ENCODE measurements around the gene AKR7A2.

AKR7A2 gene

DNA sequence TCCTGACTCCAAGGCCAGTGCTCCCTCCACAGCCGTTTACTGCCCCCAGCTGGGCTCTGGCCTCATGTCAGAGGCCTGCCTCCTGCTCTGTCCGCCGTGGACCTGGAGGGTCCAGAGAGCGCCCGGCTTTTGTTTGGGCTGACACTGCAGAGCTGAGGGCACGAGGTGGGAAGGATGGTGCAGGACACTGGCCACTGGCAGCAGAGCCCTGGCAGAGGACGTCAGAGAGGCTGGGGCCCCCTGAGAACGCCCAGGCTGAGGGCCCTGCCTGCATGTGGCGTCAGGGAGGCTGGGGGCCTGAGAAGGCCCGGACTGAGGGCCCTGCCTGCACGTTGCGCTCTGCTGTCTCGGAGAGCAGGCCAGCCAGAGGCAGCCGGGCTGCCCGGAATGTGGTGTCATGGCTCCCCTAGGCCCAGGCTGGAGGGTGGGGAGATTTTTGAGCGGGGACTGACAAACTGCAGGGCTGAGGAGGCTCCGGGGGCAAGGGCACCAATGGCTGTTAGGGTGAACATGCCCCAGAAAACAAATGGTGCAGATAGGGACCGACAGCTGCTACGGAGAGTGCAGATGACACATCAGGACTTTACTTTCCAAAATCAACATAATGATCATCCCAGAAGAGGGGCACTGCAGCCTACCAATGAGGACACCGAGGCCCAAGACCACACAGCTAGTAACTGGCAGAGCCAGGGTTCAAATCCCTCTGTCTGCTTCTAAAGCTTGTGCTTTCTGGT lies 31.8 kb upstream of the AKR7A2 start:
- DNase-seq (ENCODE audit: low spot score) = no peak

GRCh38 chr1:19342894-19343616 lies 31.1 kb upstream of the AKR7A2 start:
- DNase-seq (ENCODE audit: low spot score) = no peak

DNA sequence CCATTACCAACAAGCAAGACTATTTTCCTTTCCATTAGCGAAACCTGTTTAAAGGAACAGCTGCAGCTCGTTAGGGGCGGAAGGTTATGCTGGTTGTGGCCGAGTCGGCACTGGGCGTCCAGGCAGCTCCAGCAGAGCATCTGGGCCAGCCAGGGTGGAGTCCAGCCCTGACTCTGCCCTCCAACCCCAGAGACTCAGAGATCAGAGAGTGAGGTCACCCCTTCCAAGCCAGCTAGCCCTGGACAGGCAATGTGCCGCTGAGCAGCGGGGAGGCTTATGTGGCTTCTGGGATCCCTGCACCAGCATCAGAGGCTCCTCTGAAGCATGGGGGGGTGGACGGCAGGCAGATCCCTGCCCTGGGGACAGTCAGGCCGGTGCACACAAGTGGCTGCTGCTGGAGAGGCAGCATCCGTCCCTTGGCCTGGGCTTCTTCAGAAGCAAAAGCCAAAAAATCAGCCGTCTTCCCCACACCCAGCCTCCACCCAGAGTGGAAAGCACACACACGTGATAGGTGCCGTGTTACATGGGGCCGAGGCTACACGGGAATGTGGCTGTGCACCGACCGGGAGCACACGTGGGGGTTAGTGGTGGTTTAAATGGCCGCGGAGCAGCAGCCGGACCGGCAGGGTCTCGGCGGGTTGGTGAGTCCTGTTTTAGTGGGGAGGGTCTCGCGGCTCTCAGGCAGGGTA lies 30.3 kb upstream of the AKR7A2 start:
- DNase-seq (ENCODE audit: low spot score) = no peak

GRCh38 chr1:19341201-19342061 lies 29.5 kb upstream of the AKR7A2 start:
- DNase-seq (ENCODE audit: low spot score) = peak; percentile 35

- no peak for DNase-seq (ENCODE audit: low spot score)
These were observed 28.5 kb upstream of the AKR7A2 start for GRCh38 chr1:19340387-19340937.

GRCh38 chr1:19339214-19339861 lies 27.4 kb upstream of the AKR7A2 start:
- no peak for DNase-seq (ENCODE audit: low spot score)

DNA sequence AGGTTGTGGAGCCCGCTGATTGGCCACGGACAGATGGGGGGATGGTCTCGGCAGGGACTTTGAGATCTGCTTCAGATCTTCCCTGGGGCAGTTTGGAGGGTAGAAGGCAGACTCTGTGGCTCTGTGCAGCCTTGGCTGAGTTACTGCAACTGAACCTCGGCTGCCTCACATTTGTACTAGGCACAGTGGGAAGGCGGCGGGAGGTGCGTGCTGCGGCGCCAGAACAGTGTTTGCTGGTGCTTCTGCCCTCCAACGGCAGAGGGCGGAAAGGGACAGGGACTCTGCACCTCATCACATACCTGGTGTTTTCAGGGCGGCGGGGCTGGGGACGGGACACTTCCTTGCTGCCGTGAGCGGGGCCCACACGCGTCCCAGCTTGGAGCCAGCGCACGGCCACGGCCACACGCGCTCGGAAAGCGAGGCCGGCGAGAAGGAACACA lies 26.4 kb upstream of the AKR7A2 start:
- DNase-seq (ENCODE audit: low spot score) = no peak

DNA sequence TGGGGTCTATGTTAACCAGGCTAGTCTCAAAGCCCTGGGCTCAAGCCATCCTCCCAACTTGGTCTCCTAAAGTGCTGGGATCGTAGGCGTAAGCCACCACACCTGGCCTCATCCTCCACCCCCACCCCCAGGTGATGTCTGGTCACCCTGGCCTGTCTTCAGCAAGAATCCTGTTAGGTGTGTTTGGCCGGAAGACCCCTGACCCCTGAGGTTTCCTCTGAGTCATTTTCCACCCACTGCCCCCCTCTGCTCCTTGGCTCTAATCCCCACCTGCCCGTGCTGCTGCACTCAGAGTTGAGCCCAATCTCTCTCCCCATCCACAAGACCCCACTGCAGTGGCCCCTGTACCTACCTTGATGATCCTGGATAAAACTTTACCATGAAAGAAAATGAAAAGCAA lies 25.3 kb upstream of the AKR7A2 start:
- DNase-seq (ENCODE audit: low spot score) = no peak

GRCh38 chr1:19336543-19336942 lies 24.6 kb upstream of the AKR7A2 start:
- no peak for DNase-seq (ENCODE audit: low spot score)

DNA sequence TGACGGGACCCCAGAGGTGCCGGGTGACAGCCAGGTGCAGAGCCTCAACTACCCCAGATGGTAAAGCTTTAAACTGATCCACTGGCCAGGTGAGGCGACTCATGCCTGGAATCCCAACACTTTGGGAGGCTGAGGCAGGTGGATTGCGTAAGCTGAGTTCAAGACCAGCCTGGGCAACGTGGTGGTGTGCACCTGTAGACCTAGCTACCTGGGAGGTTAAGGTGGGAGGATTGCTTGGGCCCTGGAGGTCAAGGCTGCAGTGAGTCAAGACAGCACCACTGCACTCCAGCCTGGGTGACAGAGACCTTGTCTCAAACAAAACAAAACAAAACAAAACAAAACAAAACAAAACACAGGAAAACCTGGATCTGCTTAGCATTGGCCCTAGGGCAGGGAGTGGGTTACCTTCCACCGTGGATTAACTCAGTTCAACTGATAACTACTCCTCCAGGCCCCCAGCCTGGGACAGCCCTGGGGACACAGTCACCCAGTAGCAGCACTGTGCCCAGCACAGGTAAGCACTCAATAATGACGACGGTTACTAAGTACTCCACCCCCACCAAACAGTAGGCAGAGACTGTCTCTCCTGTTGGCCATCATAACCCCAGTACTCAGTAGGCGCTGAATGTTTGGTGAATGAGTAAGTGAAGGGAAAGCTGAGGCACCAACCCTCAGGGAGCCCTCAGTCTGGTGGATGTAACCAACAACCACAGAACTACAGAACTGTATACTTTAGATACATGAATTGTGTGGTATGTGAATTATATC lies 21.8 kb upstream of the AKR7A2 start:
- no peak for DNase-seq (ENCODE audit: low spot score)

- DNase-seq (ENCODE audit: low spot score) = no peak
These were observed 20.9 kb upstream of the AKR7A2 start for GRCh38 chr1:19332832-19333231.

- no peak for DNase-seq (ENCODE audit: low spot score)
These were observed 19.4 kb upstream of the AKR7A2 start for GRCh38 chr1:19331262-19331878.

GRCh38 chr1:19330449-19331135 lies 18.6 kb upstream of the AKR7A2 start:
- no peak for DNase-seq (ENCODE audit: low spot score)

GRCh38 chr1:19329611-19330010 lies 17.7 kb upstream of the AKR7A2 start:
- DNase-seq (ENCODE audit: low spot score) = no peak

- DNase-seq (ENCODE audit: low spot score) = no peak
These were observed 17.2 kb upstream of the AKR7A2 start for GRCh38 chr1:19329188-19329587.

DNA sequence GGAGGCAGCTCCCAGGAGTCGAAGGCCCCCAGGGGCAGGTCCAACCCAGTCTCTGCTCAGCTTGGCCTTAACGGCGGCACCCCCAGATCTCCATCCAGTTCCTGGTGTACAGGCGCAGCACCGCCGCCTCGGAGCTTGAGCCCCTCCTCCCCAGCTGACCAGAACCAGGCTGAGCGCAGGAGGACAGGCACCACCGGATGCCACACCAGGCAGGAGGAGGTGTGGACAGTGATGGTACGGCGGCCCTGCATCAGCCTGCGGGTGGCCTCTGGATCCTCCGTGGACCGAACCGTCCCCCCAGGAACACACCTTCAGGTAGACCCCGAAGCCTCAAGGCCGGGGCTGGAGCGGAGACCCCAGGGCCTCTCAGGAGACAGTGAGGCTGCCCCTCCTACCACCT lies 16.5 kb upstream of the AKR7A2 start:
- no peak for DNase-seq (ENCODE audit: low spot score)

- DNase-seq (ENCODE audit: low spot score) = no peak
These were observed 15.8 kb upstream of the AKR7A2 start for GRCh38 chr1:19327736-19328135.

- DNase-seq (ENCODE audit: low spot score) = no peak
These were observed 15.4 kb upstream of the AKR7A2 start for GRCh38 chr1:19327301-19327700.

DNA sequence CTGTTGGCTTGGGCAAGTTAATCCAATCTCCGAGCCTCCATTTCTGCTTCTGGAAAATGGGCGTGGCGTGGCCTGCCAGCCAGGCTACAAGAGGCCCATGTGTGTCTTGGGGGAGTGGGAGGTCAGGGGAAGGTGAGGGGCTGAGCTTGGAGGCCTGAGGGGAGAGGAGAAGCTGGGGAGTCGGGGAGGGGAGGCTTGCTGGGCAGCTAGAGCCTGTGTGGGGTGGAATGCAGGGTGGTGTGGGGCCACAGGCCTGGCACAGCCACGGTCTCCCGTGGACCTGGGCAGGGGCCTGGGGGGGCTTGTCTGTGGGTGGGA lies 14.8 kb upstream of the AKR7A2 start:
- DNase-seq (ENCODE audit: low spot score) = no peak
